ENCODE measurements around the gene NPAS3.

The NPAS3 gene

GRCh38 chr14:33118668-33119067 is 180.0 kb downstream of the NPAS3 start:
- TF ChIP-seq, protein P1, sequence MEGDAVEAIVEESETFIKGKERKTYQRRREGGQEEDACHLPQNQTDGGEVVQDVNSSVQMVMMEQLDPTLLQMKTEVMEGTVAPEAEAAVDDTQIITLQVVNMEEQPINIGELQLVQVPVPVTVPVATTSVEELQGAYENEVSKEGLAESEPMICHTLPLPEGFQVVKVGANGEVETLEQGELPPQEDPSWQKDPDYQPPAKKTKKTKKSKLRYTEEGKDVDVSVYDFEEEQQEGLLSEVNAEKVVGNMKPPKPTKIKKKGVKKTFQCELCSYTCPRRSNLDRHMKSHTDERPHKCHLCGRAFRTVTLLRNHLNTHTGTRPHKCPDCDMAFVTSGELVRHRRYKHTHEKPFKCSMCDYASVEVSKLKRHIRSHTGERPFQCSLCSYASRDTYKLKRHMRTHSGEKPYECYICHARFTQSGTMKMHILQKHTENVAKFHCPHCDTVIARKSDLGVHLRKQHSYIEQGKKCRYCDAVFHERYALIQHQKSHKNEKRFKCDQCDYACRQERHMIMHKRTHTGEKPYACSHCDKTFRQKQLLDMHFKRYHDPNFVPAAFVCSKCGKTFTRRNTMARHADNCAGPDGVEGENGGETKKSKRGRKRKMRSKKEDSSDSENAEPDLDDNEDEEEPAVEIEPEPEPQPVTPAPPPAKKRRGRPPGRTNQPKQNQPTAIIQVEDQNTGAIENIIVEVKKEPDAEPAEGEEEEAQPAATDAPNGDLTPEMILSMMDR (conservative IDR thresholded peaks at IDR 0.05) = no peak
- no peak overlapping the region for H3K27ac ChIP-seq

DNA sequence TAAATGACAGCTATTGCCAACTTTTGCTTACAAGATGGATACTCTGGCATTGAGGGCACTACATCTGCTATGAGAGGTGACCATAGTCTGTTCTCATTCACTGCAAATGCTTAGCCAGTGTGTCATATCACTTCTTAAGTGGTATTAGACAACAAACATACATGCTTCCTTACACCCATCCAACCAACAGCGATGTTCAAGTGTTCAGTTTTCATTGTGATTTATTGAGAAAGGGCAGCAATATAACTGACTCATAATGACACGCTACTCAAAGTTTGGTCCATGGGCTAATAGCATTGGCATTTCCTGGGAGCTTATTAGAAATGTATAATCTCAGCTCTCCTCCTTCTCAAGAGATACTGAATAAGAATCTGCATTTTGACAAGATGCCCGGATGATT is 181.7 kb downstream of the NPAS3 start:
- H3K27ac ChIP-seq = no peak overlapping the region
- TF ChIP-seq, protein P1 (conservative IDR thresholded peaks at IDR 0.05) = no peak

DNA sequence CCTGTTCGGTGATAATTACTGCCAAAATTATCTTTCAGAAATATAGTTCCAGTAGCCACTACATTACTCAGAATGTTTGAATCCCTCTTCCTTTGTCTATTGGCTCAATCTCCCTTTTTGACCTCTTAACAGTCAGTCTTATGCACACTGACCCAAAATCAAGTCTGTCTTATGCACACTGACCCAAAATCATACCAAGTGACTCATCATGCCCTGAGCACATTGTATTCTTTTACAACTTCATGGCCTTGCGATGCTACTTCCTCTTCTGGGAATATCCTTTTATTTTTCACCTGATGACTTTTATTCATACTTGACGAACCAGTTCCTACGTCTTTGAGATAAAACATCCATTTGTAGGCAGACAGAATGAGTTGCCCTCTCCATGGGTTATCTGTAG is 182.3 kb downstream of the NPAS3 start:
- TF ChIP-seq, protein P1 (conservative IDR thresholded peaks at IDR 0.05) = no peak
- H3K27ac ChIP-seq = no peak overlapping the region

DNA sequence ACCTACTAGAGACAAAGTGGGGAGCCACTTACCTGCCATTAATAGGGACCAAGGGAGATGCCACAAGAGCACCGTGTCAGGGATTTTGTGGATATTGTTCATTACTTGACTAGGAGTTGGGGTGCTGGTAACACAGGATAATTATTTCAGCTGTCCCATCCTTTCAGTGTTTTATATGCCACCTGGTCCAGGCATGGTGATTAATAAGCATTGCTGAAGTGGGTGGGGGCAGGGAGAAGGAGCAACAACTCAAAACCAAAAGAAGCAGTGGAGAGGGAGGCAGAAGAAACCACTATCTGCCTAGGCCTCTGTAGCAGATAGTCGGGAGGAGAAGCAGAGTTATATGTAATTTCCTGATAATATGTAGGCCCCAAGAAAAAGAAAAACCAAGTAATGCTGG is 184.6 kb downstream of the NPAS3 start:
- no peak overlapping the region for H3K27ac ChIP-seq

GRCh38 chr14:33126433-33126832 is 187.8 kb downstream of the NPAS3 start:
- TF ChIP-seq, protein P1 (conservative IDR thresholded peaks at IDR 0.05) = no peak

More for the DNA sequence above, 184.6 kb downstream of the NPAS3 start:
- TF ChIP-seq, protein P1 (conservative IDR thresholded peaks at IDR 0.05) = no peak

DNA sequence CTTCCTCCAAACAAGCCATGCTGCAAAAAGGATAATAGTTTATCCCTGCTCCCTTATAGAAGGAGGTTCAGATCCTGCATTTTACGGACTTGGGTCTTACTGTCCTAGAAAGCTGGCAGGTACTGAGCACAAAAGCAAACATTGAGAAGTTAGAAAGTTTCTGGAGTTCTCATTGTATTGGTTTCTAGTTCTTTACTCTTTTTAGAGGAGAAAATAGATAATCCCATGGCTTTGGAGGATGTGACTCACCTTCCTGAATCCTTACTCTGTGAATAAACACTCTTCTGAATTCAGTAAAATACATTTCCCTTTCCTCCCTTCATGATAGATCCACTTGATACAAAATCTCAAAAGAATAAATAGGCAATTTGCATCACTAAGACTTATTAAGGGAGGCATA is 188.9 kb downstream of the NPAS3 start:
- no peak overlapping the region for H3K27ac ChIP-seq
- TF ChIP-seq, protein P1 (conservative IDR thresholded peaks at IDR 0.05) = no peak

More at GRCh38 chr14:33126433-33126832, 187.8 kb downstream of the NPAS3 start:
- no peak overlapping the region for H3K27ac ChIP-seq

DNA sequence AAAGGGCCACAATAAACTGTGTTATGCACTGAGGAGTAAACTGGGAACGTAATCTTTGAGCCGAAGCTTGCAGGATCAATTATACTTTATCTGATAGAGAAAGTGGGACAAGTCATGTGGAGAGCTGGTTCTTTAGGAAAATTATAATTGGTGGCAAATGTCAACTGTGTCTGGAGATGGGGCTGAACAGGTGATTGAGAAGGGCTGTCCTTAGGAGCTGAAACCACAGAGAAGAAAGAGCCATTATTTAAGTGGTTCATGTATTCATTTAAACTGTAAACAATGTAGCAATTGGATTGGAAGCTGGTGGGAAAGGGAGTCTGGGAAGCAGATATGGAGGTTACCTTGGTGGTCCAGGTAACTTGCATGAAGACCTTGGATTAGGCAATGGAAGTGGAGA is 193.1 kb downstream of the NPAS3 start:
- no peak overlapping the region for H3K27ac ChIP-seq
- TF ChIP-seq, protein P1 (conservative IDR thresholded peaks at IDR 0.05) = no peak

All from VCaP (cell line).